Measurements from ENCODE around the gene SETD6. TPM values are rescaled to one million over a fixed set of nuclear protein-coding genes. Genes with fewer than 3 reads are reported as not detected.
"Not testable (repeated sequence)": the region's sequence is repeated elsewhere in the genome, so short reads cannot be mapped to it uniquely, and the experiment has no call there.

Gene SETD6, protein sequence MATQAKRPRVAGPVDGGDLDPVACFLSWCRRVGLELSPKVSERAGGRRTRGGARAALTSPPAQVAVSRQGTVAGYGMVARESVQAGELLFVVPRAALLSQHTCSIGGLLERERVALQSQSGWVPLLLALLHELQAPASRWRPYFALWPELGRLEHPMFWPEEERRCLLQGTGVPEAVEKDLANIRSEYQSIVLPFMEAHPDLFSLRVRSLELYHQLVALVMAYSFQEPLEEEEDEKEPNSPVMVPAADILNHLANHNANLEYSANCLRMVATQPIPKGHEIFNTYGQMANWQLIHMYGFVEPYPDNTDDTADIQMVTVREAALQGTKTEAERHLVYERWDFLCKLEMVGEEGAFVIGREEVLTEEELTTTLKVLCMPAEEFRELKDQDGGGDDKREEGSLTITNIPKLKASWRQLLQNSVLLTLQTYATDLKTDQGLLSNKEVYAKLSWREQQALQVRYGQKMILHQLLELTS
- total RNA-seq = 15.0 and 19.6 TPM in 2 replicates
- polyA plus RNA-seq (2012) = 10.6 TPM

DNA sequence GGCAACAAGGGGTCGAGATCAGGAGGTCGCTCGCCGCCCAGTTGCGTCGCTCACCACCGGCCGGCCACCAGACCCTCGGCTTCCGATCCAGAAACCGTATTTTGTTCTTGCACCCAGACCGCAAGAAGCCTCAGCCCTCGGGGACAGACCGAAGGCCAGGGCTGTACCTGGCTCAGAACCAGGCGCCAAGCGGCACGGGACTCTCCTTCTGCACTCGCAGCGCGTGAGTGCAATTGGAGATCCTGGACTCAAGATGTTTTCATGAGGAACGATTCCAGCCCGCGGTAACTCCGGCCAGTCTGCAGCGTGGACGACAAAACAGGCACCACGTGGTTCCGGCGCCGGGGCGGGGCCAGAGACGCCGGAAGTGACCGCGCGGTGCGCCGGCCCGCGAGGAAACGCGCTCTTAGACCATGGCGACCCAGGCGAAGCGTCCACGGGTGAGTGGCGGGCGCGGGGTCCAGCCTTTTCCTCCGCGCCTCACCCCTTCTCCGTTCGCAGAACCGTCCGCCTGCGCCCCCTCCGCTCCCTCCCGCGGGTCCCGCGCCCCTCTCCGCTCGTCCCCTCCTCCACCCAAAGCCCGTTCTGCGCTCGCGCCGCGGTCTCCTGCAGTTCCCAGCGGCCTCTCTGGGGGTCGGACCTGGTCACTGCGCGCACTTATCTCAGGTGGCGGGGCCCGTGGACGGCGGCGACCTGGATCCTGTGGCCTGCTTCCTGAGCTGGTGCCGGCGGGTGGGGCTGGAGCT is at the start of gene SETD6:
SETD6 (plus strand) TSS at position 393 of the 746 bp plus-strand sequence; CDS start at position 414, 21 bp downstream.
- DNase-seq (ENCODE audit: low read depth) = peak; percentile 81

DNA sequence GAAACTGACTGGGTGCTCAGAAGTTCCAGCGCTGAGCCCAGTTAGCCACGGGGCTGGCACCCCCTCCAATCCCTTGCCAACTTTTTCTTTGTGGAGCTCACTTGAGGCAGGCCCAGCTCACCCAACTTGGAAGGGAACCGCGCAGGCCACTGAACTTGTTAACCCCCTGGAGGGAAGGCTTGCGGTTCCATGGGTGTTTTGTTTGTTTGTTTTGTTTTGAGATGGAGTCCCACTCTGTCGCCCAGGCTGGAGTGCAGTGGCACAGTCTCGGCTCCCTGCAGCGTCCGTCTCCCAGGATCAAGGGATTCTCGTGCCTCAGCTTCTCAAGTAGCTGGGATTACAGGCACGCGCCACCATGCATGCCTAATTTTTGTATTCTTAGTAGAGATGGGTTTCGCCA is 49.5 kb upstream of the SETD6 start:
- no peak for DNase-seq (ENCODE audit: low read depth)

DNA sequence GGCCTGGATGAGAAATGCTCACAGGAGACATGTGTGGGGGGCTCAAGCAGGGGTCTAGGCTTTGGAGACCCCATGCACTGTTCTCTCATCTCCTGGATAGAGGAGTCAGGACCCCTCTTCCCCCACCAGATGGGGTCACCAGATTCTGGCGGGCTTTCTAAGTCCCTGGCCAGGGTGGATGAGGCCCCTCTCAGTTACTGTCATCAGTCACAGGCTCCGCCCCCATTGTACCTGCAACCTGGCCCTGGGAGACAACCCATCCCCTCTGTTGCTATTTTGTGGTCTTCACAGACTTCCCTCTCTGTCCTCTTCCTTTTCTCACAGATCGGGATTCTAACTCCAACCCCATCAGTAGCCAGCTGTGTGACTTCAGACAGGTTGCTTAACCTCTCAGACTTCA is 48.9 kb upstream of the SETD6 start:
- DNase-seq (ENCODE audit: low read depth) = no peak

DNA sequence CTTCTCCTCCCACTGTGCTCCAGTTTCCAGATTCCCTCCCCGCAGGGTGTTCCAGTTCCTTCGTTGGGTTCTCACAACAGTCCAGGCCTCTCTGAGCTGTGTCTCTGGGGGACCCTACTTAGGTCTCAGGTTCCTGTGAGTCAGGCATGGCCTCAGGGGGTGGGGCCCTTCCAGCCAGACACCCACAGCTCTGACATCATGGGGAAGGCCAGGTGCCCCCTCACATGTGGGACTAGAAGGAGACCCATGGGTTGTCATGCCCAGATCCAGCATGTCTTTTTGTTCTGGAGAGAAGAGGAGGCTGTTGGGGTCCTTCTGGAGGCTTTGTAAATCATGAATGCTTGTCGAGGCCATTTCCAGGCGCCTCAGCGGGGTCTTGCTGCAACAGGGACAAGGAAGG is 47.4 kb upstream of the SETD6 start:
- no peak for DNase-seq (ENCODE audit: low read depth)

DNA sequence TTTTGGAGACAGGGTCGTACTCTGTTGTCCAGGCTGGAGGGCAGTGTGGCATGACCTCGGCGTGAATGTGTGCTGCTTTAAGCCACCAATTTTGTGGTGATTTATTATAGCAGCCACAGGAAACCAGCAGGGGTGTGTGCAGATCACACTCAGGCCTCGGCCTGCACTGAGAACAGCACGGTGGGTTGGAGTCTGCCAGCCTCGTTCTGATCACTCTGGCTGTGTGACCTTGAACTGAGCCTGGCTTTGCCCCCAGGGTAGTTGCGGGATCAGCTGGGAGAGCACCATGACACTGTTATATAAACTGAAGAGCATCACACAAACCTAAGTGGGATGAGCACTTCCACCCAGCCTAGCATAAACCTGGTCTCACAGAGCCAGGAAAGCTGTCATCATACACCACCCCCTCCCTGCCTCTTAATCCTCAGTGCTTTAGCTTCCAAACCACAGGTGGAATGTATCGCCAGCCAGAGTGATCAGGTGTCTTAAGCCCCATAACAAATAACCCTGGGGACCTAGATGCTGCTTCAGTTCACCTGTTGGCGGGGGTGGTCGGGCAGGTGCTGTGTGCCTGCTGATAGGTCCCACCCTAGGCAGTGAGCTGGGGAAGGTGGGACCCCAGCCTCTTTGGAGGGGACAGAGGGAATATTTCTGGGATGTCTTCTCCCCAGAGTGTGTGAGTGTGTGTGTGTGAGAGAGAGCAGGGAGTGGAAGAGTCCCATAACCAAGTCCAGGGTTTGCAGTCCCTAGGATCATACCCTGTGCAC is 43.9 kb upstream of the SETD6 start:
- DNase-seq (ENCODE audit: low read depth) = peak; percentile 45

DNA sequence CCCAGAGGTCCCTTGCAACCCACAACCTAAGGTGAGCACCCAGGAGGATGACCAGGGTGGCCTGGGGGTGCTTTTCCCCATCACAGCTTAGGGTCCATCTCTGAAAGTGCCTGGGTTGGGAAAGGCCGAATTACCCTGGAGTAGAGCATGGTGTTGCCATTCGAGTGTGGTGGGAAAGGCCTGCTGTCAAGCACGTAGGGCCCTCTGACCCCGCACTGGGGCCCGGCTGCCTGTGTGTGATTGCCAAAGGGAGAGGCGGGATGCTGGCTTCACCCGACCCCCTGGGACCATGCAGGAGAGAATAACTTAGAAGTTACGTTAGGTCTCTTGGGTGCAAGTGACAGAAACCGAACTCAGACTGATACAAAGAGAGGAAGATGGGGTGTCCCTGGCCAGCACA is 43.1 kb upstream of the SETD6 start:
- DNase-seq (ENCODE audit: low read depth) = no peak

DNA sequence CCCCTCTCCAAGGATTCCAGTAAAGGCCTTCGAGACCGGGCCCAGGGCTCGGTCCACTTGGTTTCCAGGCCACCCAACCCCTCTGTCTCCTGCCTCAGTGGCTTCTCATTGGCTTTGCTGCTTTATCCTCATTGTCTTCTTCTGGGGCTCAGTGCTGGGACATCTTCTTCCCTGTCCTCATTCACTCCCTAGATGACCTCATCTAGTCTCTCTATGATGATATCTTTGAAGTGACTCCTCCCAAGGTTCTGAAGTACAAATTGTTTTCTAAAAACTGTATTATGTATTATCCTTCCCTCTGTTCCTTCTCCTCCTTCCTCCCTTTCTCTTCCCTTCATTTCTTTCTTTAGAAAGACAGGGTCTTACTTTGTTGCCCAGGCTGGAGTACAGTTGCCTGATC is 42.5 kb upstream of the SETD6 start:
- DNase-seq (ENCODE audit: low read depth) = no peak

DNA sequence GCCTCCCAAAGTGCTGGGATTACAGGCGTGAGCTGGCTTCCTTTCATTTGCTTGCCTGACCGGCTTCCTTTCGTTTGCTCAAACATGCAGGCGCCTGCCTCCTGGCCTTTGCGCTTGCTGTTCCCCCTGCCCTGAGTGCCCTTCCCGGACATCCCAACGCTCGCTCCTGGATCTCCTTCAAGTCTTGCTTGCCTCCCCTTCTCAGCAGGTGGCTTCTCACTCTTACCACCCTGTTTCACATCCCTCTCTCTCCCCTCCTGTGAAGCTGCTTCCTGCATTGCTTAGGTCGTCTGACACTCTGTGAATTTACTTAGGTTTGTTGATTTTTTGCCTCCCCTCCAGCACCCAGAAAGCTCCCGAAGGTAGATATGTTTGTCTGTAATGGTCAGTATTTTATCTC is 41.0 kb upstream of the SETD6 start:
- DNase-seq (ENCODE audit: low read depth) = no peak

DNA sequence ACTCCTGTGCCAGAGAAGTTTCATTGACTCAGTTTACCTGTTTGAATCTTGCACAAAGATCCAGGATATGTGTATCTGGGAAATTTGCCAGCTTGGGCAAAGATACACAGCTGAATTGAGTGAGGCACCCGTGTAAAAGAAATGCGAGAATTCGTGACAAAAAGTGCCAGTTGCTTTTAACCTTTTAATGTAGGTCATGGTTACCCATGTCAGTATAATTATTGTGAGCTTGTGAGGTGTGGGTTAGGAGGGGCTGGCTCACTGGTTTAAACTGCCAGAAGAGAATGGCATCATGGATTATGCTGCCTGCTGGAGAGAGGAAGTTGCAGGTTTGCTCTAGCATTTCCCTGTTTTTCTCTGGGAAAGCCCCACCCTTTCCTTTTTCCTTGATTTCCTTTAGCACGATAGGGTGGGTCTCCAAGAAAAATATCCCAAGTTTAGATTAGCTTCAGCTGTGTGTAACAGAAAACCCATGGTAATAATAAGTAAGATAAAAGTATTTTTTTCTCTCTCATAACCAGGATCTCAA is 40.2 kb upstream of the SETD6 start:
- no peak for DNase-seq (ENCODE audit: low read depth)

DNA sequence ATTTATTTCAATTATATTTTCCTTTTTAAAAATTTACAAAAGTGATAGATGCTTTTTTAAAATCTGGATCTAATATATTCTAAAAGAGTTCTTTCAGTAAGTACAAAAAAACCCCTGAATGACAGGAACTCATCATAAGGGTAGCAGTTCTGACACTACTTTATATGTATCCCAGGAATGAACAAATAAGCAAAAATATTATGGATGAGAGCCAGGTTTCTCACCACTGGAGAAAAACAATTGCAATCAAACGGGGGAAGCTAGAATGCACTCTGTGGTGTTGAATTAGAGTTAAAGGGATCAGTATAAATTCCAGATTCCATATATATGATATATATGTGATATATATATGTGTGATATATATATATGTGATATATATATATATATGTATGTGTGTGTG is 38.5 kb upstream of the SETD6 start:
- no peak for DNase-seq (ENCODE audit: low read depth)

DNA sequence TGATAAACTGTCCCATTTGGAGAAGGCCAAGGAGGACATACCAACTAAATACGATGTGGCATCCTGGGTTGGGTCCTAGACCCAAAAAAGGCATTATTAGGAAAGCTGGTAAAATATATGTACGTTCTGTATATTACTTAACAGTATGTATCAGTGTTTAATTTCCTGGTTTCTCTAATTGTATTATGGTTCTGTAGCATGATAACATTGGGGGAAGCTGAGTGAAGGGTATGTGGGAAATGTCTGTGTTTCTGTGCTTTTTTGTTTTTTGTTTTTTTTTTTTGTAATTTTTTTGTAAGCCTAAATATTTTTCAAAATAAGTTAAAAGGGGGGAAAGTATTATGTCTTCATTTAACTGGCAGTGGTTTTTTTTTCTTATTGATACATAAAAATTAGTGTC is 36.9 kb upstream of the SETD6 start:
- no peak for DNase-seq (ENCODE audit: low read depth)

DNA sequence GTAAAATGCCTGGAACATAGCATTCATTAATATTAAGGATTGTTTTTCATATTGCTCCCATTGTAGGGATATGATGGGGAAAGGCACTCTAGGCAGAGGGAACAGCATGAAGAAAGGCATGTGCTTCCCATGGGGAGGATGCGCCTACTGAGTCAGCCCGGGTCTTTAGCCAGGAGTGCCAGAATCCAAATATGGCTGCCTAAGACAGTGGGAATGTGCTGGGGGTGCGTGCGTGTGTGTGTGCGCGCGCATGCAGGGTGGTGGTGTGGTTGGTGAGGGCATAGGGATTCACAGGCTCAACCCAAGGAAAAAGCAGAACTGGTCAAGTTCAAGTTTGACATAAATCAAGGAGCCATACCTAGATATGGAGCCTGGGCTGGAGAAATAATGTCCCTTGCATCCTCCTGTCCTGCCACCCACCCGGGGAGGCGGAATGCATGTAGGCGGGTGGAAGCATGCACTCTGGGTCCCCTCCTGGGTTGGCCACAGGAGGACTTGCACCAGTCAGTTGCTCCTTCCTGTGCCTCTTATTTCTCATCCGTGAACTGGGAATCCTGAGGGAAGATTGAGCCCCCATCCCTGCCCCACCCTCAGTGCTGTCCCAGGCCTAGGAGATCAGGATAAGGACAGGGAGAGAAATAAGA is 34.0 kb upstream of the SETD6 start:
- no peak for DNase-seq (ENCODE audit: low read depth)

DNA sequence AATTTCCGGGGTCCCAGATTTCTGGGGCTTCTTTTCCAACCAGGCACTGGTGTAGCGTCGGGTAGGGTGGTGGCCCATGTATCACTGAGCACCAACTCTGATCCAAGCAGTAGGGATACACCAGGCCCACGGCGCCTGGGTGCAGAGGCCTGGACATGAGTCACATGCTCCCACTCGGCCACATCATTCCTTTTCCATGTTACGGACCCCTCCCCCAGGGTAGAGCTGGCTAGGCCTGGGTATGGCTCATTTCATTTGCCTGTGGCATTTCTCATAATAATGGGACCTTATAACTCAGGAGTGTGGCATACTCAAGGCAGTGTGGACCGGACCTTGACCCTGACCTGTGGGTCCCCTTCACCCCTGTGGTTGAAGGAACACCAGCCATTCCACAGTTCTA is 33.4 kb upstream of the SETD6 start:
- no peak for DNase-seq (ENCODE audit: low read depth)

DNA sequence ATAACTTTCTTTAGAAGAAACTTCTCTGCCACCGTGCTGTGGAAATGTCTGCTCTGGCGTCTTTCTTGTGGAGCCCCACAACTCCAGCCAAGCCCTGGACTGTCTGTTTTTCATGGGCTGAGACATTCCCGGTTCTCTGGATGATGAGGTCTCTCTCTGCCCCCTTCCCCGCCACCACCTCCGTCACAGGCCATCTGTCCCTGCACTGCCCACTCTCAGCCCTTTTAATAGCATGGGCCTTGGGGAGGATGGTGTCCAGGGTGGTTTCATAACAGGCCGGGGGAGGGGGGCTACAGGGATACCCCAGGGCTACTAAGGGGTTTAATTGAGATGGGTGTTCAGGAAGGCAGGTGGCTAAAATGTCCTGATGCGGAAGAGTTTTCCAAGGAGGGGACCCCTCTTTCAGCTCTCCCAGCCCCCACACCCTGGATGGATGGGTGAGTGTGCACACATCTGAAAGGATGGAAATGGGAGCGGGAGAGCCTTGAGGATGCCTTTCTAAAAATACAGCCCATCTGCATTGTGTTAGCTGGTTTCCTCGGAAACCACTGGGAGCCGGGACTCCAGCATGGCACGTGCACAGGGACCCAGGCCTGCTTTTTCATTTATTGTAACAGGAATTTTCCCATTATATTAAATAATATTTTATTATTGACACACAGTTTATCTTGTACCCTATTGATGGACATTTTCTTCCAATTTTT is 30.0 kb upstream of the SETD6 start:
- DNase-seq (ENCODE audit: low read depth) = peak; percentile 60

DNA sequence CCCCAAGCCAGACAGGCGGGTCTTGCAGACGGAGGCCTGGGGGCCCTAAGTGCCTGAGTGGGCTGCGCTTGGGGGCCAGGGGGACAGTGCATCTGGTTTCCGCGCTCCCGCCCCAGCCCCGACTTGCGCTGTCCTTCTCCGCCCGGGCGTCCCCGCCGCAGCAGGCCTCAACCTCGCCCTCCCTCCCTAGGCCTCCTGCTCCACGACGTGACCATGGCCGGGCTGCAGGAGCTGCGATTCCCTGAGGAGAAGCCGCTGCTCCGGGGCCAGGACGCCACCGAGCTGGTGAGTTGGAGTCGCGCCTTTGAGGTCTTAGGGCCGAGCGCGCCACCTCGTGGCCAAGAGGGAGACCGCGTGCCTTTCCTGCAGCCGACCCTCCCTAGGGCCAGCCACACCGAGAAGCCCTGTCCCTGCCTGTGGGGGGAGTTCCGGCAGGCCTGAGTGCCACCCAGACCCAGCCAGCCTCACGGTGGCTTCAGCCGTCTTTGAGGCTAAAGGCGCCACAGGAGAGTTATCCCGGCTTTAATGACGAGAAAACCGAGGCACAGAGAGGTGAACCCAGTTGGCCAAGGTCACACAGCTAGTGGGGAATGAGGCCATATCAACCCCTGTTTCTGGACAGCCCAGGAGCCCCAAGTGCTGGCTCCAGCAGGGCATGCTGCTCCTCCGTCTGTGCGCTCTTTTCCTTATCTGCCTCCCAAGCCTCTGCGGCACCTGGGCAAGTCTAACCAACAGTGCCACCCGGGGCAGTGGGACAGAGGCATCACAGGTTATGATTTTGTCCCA is 27.6 kb upstream of the SETD6 start:
- peak; percentile 89 for DNase-seq (ENCODE audit: low read depth)

DNA sequence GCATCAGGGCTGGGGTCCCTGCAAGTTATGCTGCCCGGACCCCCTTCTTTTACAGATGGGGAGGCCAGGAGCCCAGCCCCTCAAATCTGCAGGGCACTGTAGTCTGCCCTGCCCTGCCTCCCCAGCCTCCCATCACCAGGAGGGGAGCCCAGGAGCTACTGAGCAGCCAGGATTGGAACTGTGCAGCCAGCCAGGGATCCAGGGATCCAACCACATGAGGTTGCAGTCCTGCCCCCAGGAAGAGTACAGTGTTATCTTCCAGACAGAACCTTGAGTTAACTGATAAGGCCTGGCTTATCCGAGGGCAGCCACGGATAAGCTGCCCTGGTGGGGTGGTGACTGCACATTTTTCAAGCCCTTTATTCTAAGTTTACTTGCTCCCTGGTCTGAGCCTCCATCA is 26.8 kb upstream of the SETD6 start:
- DNase-seq (ENCODE audit: low read depth) = no peak

DNA sequence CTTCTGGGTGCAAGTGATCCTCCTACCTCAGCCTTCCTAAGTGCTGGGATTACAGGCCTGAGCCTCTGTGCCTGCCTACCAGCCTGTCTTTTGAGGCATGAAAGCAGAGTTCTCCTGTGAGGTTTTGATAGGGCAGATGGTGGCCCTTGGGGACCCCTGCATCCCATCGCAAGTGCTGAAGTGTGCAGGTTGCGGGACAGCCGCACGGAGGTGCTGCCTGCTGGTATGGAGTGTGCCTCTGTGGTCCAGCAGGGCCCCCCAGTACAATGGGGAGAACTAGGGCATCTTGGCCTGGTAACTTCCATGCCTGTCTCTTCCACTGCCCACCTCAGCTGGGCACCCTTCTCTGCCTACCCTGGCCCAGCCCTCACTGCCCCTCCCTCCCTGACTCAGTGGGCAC is 25.3 kb upstream of the SETD6 start:
- DNase-seq (ENCODE audit: low read depth) = no peak

DNA sequence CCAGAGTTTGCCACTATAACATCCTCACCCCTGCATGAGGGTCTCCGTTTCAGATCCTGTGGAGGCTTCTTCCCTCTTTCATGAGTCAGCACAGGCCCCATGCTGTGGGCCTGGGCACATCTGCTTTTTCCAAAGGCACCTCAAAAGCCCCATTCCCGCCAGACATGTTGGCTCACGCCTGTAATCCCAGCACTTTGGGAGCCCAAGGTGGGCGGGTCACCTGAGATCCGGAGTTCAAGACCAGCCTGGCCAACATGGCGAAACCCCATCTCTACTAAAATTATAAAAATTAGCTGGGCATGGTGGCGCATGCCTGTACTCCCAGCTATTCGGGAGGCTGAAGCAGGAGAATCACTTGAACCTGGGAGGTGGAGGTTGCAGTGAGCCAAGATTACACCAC is 24.8 kb upstream of the SETD6 start:
- not testable (repeated sequence) for DNase-seq (ENCODE audit: low read depth)

DNA sequence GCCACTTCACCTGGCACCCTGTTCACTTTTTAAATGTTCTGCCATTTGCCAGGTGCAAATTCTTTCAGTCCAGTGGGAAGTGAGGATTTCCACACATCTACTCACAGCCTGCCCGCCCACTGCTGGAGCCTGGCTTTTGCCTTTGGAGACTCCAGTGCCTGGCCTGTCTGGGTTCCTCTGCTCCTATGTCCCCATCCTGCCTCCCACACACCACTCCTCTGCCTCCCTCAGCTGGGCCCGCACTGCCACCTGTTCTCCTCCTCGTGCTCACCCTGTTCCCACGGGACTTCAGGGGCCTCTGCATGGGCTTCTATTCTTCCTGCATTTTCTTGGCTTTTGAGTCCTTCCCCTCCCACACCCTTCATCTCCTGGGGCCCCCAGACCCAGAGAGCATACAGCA is 23.3 kb upstream of the SETD6 start:
- DNase-seq (ENCODE audit: low read depth) = peak; percentile 71

DNA sequence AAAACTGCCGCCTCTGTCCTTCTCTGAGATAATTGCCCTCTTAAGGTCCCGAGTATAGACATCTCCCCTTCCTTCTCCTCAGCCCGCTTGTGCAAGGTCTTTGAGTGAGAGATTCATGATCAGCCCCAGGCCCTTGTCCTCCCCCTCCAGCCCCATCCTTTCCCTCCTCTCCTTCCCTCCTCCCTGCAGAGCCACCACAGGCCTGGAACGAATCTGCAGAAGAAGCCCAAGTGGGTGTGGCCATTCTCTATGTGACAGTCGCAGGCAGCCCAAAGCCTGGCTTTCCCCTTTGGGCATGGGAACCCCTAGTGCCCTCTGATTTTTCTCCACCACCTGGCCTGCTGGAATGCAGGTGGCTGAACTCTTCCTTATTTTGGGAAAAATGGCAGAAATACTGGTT is 22.6 kb upstream of the SETD6 start:
- DNase-seq (ENCODE audit: low read depth) = peak; percentile 44

All from myocyte (in vitro differentiated cells).